Measurements from ENCODE around the gene PCK2.
A peak's percentile ranks its signal among the peaks of the same experiment; 100 is the strongest.

PCK2 gene

GRCh38 chr14:24077086-24077485, 17.0 kb upstream of the PCK2 start:
- DNase-seq, result no peak

DNA sequence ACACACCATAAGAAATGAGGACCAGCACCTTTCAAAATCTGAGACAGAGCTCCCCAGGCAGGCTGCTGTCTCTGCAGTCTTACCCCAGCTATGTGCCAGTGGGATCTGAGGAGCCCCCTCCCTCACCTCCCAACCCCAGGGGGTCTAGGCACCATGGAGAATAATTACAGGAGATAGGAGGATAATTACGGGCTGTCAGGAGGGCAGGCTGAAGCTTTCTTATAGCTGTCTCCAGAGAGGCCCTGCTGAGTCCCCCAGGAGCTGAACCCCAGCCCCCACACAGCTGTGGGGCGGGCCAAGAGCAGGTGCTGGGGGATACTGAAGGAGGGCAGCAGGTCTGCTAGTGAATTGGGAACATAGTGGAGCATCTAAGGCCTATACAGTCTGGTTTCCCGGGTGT, 16.0 kb upstream of the PCK2 start:
- DNase-seq, result no peak

DNA sequence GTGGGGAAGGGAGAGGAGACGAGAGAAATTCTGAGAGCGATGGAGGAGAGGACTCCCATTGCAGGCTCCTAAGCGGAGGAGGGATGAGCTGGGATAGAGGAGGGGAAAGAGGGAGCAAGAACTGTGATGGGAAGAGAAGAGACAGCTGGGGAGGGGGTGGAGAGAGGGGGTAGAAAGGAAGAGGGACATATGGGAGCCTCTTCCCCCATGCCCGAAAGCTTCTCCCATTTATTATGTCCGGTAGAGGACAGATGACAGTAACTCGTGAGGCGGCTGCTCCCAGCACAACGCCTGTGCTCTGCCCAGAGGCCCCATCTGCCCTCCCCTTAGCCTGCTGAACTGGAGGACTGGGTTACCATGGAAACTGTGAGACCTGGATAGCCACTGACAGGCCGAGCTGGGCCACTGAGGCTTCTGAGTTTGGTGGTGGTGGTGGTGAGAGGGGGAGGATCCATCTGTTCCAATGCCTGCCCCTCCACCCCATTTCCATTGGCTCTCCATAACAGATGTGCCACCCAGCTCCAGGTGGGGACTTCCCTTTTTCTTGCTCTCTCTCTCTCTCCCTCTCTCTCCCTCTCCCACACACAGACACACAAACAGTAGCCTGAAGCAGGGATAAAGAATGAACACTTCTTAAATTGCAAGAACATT, 14.5 kb upstream of the PCK2 start:
- DNase-seq, result no peak

DNA sequence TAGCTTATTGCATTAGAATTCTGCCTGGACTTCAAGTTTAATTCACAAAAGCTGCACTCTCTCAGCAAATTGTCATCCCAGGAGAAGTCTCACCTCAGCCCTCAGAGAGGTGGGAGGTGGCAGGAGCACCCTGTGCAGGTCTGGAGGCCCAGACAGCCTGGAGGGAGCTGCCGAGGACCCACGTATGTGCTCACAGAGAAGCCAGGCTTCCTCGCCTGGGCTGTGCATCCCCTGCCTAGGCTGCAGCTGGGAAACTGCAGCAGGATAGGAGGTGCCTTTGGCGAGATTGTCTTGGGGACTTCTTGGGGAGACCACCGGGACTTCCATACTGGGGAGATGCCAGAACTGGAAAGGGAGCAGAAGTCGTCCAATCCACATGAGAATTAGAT, 14.0 kb upstream of the PCK2 start:
- DNase-seq, result no peak

- DNase-seq, result peak; percentile 64 to 72
These were observed 13.0 kb upstream of the PCK2 start for GRCh38 chr14:24080888-24081738.

- DNase-seq, result no peak
These were observed 12.3 kb upstream of the PCK2 start for GRCh38 chr14:24081739-24082211.

DNA sequence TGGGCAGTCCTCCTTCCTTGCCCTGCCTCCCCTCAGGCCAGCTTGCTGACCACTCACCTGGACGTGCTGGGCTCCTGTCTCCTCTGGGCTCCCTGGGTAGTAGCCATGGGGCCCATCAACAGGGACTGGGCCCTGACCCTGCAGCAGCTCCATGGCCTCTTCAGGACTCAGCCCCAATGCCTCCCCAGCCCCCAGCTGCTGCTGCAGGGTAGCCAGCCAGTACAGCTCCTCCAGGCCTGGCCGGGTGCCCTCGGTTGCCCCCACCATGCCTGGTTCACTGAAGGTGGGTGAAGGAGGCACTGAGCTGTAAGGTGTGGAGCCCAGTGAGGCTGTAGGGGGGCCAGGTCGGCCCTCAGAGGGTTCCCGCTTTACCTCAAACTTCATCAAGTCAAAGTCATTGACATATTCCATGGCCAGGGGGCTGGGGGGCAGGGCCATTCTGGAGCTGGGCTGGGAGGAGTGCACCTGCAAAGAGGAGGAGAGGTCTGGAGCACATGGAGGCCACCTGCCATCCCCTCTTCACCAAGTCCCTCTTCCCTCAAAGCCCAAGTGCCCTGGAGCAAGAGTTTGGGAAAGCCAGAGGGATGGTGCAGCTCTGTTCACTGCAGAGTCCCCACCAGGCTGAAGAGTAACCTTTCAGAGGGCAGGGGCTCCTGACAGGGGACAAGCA, 11.6 kb upstream of the PCK2 start:
- no peak for DNase-seq

DNA sequence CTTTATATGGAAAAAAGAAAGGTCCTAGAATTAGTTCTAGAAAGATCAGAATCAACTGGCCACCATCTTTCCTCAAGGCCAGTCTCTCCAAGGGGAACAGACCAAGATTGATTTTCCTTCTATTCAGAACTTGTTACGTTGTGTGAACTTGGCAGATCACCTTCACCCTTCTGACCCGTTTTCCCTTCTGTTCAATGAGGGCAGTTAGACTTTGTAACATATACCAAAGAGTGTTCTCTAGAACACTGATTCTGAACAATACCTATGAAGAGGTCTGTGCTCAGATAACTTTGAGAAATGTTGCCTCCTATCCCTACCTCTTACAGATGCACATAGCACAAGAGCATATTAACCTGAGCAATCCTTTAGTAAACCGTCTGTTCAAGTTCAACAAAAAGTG, 10.6 kb upstream of the PCK2 start:
- no peak for DNase-seq

DNA sequence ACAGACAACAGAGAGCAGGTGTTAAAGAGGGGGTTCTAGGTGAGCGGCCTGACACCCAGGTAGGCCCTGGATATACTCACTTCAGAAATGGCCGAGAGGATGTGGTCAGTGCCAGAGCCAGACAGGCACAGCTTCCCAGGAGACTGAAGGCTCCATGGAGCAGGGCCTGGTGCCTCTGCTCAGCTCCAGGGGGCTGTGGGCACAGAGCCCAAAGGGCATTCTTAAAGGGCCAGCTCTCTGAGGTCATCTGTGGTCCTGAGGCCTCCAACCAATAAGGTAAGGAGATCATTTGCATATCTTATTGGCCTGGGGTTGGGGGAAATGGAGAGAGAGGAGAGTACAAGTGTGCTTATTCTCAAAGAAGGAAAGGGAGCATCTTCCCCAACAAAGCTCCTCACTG, 9.7 kb upstream of the PCK2 start:
- DNase-seq, result no peak

- DNase-seq, result no peak
These were observed 8.9 kb upstream of the PCK2 start for GRCh38 chr14:24085215-24085614.

DNA sequence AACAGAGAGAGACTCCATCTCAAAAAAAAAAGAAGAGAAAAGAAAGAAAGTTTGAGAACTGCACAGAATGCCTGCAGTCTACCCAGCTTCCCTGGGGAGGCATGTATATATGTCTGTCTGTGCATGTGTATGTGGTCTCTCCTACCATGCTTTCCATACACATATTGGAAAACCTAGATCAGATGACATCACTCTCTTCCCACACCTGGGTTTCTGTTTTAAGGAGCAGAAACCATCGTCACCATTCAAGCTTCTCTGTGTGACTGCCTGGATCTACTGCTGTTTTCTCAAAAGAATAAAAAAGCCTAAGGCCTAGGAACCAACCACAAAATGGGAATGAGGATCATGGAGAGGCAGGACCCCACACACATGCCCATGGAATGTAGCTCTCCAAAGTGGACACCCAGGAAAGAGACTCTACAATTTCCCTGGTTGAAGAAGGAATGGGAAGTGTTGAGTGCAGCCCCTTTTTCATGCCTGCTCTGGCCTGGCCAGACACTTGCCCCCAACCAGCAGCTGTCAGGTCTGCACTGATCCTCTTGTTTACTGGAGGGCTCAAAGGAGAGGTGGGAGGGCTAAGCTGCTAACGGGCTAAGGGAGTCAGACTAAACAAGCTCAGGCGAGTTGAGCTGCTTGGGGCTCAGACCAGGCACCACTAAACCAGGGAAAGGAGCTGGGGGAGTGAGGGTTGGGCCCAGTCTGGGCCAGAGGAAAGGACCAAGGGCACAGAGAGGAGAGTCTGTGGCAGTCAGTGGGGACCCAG, 7.7 kb upstream of the PCK2 start:
- DNase-seq, result no peak

DNA sequence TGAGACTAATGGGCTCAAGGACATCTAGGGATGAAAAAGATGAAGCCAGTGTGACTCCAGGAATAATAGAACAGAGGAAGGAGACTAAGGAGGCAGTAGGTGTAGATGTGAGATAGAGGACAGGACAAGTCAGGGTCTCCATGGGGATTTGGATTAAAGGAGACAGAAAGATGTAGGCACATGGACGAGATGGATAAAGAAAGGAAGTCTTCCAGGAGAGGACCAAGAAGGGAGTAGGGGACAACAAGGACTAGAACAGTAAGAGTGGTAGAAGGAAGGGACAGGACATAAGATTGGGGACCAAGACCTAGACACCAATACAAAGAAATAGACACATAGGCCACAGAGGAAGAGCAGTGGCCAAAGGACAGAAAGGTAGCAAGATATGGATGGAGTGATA, 7.1 kb upstream of the PCK2 start:
- no peak for DNase-seq

GRCh38 chr14:24088095-24088494, 6.0 kb upstream of the PCK2 start:
- no peak for DNase-seq

DNA sequence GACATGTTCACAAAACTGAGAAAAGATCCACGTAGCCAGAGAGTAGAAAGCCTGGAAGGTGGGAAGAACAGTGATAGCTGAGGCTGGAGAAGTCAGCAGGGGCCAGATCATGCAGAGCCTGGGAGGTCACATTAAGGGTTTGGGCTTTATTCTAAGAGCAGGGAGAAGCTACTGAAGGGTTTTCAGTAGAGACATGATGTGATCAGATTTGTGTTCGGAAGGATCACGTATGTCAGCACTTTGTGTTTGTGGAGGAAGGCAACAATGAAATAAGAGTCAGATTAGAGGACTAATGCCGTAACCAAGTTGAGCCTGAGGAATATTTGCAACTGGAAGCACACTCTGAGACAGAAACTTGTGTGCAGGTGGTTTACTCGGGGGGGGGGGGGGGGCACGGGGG, 4.2 kb upstream of the PCK2 start:
- no peak for DNase-seq

DNA sequence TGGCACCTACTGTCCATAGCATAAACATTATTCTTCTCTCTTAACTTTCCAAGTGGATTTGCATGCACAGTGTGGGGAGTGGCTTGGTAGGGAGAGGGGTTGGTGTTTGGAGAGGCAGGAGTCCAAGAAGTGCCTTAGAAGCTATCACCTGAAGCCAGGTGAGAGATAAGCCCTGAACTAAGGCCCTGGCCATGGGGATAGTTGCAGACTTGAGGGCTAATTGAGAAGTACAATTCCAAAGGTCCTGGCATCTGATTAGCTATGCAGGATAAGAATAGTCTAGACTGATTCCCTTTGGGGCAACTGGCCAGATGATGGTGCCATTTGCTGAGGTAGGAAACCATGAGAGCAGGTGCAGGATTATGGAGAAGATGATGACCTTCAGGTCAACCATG, 2.0 kb upstream of the PCK2 start:
- DNase-seq, result no peak

DNA sequence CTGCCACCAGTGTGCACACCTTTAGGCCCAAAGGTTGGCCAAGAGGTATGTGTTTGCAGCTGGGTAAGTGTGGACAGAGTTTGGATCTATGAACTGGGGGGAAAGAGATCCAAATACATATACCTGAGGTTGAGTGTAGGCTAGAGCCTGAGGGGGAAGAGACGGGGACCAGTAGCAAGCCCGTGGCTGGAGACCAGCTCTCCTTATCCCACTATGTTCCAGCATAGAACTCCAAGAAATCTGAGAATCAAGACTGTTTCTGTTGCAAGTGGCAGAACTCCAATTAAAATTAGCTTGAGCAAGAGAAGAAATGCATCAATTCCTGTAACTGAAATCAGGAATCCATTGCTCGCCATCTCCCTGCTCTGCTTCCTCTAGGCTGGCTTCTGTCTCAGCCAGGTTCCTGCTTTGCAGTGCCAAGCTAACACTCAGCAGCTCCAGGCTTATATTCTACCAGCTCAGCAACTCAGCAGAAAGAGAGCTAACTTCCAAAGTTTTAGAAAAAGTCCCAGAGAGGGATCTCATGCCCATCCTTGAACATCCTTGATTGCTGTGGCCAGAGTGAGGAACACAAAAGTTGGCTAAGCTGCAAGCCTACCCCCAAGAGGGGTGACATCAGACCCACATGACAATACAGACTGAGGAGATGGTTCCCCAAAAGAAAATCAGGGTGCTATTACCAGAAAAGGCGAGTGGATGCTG, 1.5 kb upstream of the PCK2 start:
- DNase-seq, result no peak

DNA sequence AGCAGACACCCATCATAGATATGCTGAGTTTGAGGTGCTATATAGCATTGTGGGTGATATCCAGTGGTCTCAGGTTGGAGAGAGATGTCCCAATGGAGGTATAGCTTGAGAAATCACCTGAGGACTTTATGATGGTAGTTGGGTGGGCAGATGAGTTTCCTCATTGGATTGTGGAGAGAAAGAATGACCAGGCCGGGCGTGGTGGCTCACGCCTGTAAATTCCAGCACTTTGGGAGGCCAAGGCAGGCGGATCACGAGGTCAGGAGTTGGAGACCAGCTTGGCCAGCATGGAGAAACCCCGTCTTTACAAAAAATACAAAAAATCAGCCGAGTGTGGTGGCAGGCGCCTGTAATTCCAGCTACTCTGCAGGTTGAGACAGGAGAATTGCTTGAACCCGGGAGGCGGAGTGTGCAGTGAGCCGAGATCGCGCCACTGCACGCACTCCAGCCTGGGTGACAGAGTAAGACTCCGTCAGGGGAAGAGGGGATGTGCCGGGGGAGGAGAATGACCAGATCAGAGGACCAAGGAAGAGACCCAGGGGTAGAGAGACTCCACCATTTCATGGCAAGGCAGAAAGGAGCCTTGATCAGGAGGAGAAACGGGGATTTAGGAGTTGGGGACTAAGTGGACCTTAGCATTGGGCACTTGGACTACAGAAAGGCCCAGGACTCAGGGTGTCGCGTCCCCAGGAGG, 757 bp upstream of the PCK2 start:
- DNase-seq, result no peak

DNA sequence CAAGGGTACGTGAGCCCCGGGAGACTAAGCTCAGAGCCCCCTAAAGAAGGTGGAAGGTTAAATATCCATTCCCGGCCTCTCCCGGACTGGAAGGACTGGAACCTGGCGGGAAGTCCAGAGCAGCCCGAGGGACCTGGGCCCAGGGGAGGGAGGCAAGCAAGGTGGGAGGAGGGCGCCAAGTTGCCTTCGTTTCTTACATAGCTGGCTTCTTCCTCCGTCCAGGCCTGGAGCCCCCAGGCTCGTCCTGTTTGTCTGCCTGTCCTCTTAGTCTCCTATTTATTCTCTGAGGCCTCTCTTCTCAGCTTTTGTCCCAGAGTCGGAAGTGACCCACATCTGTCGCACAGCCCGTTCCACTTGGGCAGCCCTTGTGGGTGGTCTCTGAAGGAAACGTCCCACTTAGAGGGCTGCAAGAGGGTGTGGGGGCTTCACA, 745 bp downstream of the PCK2 start:
- DNase-seq, result no peak

DNA sequence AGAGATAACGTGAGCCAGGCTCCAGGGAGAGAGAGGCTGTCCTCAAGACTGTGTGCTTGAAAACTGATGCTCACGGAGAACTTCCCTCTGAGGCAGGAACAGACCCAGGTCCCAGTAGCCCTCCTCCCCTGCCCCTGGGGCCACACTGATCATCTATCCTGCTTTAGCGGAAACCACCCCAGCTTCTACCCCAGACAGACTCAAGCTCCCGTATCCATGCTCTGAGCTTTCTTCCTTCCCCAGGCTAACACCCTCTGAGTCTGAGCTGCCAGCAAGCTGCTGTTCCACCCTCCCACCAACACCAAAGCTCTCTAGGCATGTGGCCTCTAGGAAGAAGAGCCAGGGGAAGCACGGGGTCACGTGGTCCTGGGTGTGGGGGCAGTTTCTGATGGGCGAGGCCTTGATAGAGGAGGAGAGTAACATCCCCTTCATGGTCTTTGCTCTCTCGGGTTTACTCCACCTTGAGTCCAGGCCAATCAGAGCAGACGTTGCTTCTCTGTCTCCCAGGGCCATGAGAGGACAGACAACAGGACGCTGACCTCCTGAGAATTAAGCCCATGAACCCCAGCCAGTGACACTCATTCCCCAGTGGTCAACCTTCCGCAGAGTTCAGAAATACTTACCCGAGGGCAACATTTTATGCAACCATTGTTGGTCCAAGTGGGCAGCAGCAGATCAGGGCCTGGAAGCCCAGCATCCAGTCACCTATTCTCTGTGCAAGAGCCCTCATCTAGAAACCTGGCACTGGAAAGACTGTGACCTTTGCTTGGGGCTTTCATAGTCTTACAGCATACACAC, 1.4 kb downstream of the PCK2 start:
- DNase-seq, result peak; percentile 47 to 57

GRCh38 chr14:24096545-24097181, 2.6 kb downstream of the PCK2 start:
- DNase-seq, result no peak
